ENCODE data around the gene FGA. TPM values are rescaled to one million over a fixed set of nuclear protein-coding genes. Genes with fewer than 3 reads are reported as not detected.

Gene FGA
- total RNA-seq, 1 donor from 2014 or later, result not detected

- peak; percentile 76 for DNase-seq
- peak; percentile 70 for ATAC-seq
- intact Hi-C loops (cut with micrococcal nuclease), result loop anchor here (10.0 kb wide), 1 partner anchor 823 kb away; the partner anchor contains the start of gene MAP9
Measured at GRCh38 chr4:154551872-154552686, 38.5 kb downstream of the FGA start.

GRCh38 chr4:154549894-154550790, 40.4 kb downstream of the FGA start, which contains the start of gene PLRG1:
PLRG1 (minus strand) TSS chr4:154550400; CDS start chr4:154550308, 92 bp downstream.
- ATAC-seq (peak; percentile 100), DNase-seq (peak; percentile 99)
- intact Hi-C loops (cut with micrococcal nuclease), result loop anchor here (10.0 kb wide), 1 partner anchor 825 kb away; the partner anchor contains the start of gene MAP9

DNA sequence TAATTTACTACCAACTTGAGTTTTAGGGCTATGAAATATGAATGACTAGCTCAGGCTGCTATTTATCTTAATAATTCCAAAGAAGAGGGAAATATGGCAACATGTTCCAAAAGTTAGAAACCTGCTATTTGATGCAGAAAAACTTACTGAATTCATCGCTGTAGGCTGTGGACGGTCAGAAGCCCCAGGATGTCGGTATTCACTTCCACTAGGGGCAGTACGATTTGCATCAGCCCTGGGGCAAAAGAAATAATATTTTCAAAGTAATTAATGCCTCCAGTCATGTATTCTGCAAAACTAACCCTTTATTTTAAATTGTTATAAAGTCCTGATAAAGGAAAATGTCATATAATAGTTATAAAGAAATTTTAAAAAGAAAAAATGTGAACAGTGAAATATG, 44.9 kb downstream of the FGA start:
- intact Hi-C loops (cut with micrococcal nuclease), result no loop called here
- no peak for ATAC-seq
- DNase-seq, result no peak

GRCh38 chr4:154542271-154542879, 48.2 kb downstream of the FGA start:
- intact Hi-C loops (cut with micrococcal nuclease), result no loop called here
- DNase-seq (no peak), ATAC-seq (no peak)

Other genes starting within 250 kb of the FGA start
- gene DCHS2, start 98.9 kb downstream of the FGA start, total RNA-seq, result not detected
- gene PLRG1, start 40.3 kb downstream of the FGA start, total RNA-seq, result 37.0 TPM
- not detected for gene FGB, start 27.7 kb downstream of the FGA start, total RNA-seq
- gene FGG, start 21.9 kb upstream of the FGA start, total RNA-seq, result not detected
- 0.27 TPM for gene LRAT, start 153.3 kb upstream of the FGA start, total RNA-seq
- gene RBM46, start 190.5 kb upstream of the FGA start, total RNA-seq, result not detected

All from left ventricle myocardium superior (tissue), 1 donor.